GM21381 (cell line): ENCODE data around the gene CACNB4.

ENCODE experiments used
- ATAC-seq: cut with Tn5 transposase; IDR thresholded peaks from one replicate; pipeline ENCODE4 v1.9.1; 2021; ENCODE audit warnings: mild to moderate bottlenecking, moderate library complexity; ENCODE audit not compliant: unreplicated experiment

Gene CACNB4

DNA sequence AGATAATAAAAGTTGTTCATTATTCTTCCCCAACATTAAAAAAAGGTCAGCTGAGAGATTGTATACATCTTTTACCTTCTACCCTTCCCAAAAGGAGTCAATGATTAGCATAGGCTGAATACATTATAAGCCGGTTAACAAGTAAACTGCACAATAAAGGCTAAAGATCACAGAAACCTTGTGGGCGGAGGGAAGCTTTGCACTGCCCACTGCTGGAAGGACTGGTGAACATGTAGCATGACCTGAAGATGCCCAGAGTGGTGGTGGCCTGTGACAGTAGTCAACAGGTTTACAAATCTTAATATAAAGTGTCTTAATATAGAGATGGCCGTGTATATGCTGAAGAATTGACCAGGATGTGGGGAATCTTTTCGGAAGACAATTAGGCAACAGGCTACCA is 306.3 kb downstream of the CACNB4 start:
- no peak for ATAC-seq

DNA sequence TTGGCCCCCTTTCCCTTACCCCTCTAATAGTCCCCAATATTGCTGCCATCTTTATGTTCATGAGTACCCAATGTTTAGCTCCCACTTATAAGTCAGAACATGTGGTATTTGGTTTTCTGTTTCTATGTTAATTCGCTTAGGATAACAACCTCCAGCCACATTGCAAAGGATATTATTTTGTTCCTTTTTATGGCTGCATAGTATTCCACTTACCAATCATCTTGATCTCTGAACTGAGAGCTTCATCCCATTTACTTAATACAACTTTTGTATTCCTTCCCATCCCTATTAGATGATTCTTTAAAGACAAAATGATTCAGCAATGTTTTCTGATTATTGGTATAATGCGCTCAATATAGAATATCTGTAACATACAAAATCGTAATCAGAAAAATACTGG is 307.3 kb downstream of the CACNB4 start:
- no peak for ATAC-seq

DNA sequence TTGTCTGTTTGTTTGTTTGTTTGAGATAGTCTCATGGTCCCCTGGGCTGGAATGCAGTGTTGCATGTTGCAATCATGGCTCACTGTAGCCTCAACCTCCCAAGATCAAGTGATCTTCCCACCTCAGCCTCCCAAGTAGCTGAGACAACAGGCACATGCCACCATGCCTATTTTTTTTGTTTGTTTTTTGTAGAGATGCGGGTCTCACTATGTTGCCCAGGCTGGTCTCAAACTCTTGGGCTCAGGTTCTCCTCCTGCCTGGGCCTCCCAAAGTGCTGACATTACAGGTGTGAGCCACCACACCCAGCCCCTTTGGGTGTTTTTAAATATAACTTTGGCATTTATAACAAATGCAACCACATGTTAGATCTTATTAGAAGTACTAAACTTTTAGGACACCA is 308.2 kb downstream of the CACNB4 start:
- ATAC-seq: no peak

DNA sequence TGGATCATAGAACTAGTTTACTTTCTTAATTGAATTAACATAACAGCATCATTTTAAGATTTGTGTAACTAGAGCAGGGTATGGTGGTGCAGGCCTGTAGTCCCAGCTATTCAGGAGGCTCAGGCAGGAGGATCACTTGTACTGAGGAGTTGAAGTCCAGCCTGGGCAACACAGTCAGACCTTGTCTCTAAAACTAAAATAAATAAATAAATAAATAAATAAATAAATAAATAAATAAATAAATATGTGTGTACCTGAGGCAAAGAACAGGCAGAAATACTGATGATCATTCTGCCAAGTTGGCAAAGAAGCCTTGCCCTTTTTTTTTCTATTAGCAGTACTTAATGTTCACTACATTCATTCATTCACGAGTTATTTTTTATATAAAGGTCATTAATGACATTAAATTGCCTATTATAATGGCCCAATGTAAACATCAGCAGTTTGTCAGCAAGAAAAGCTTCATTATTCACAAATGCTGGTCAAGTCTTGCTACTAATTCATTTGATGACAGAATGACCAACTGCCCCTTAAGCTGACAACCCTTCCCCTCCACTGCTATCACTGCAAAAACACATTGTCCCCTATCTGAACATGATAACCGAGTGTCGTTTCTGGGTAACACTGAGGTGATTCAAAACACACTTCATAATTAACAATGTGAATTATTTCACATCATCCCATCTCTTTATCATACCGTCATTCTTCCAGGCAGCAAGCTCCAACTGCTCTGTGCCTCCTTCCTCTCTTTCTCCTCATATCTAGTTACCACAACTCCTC is 309.6 kb downstream of the CACNB4 start:
- ATAC-seq: no peak

DNA sequence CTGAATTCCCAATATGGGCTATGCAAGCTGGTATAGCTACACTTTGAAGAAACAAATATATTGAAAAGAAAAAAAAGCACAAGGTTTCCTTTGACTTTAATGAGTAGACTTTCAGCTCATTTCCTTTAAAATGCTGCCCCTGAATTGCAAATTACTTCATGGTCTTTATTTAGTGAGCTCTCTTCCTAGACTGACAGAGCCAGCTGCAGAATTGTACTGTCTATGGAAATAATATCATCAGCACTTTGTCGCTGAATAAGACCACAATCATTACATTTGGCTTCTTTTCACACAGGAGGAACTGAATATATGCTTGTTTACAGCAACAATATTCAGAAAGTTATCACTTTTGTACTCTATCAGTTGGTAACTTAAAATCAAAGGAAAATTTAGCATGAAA is 312.4 kb downstream of the CACNB4 start:
- ATAC-seq: no peak

DNA sequence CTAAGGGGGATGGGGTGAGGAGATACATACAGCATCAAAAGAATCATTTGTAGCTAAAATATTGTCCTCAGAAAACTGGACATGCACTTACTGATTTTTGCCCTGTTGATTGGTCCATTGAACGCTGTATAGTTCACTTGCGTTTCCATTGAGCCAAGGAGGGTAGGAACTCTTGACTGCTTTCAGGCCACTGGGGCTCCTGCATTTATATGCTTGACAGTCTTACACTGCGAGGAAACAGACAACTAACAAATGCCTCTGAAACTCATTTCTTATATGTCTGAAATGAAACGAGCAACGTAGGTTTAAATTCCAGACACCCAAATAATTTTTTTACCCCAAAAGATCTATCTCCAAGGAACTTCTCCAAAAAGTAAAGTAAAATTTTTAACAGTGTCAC is 312.8 kb downstream of the CACNB4 start:
- ATAC-seq: no peak

DNA sequence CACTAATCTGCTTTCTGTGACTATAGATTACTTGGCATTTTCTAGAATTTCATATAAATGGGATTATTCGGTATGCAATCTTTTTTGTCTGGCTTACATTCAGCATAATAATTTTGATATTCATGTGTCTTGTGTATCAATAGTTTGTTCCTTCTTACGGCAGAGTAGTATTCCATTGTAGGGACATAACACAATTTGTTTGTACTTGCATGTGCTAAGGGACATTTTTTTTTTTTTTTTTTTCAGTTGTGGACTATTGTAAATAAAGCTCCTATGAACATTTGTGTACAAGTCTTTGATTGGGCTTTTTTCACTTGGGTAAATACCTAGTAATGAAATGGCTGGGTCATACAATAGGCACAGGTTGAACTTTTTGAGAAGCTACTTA is 315.7 kb downstream of the CACNB4 start:
- ATAC-seq: no peak
